ENCODE results near the gene UQCR10.

DNA sequence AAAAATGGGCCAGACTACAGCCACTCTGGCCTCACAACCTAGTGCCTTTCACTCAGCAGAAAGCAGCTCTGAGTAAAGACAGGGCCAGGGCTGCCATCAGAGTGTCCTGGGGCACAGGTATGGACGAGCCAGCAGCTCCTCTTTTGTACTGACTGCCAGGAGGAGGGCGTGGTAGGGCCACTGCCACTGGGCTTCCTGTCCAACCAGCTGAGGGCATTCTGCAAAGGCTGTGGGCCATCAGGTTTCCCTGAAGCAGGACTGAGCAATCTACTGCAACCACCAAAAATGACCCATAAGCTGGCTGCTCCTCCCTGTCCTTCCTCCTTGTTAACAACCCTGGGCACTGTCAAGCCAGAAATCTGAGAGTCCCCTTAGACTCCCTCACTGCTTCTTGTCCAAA lies 37.8 kb downstream of the UQCR10 start:
- TF ChIP-seq EZH2phosphoT487 (IDR thresholded peaks at IDR 0.05; ENCODE audit: borderline replicate concordance, low read length), result no peak
- TF ChIP-seq, protein P1, sequence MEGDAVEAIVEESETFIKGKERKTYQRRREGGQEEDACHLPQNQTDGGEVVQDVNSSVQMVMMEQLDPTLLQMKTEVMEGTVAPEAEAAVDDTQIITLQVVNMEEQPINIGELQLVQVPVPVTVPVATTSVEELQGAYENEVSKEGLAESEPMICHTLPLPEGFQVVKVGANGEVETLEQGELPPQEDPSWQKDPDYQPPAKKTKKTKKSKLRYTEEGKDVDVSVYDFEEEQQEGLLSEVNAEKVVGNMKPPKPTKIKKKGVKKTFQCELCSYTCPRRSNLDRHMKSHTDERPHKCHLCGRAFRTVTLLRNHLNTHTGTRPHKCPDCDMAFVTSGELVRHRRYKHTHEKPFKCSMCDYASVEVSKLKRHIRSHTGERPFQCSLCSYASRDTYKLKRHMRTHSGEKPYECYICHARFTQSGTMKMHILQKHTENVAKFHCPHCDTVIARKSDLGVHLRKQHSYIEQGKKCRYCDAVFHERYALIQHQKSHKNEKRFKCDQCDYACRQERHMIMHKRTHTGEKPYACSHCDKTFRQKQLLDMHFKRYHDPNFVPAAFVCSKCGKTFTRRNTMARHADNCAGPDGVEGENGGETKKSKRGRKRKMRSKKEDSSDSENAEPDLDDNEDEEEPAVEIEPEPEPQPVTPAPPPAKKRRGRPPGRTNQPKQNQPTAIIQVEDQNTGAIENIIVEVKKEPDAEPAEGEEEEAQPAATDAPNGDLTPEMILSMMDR (IDR thresholded peaks at IDR 0.05; ENCODE audit: low read depth, low read length, poor library complexity, severe bottlenecking), result no peak
